Measurements from ENCODE around the gene SND1. TPM values are rescaled to one million over a fixed set of nuclear protein-coding genes. Genes with fewer than 3 reads are reported as not detected.

The SND1 gene
- polyA plus RNA-seq, 3 donors: 46.5 to 97.3 (median 79.8) TPM

- Mint-ChIP-seq H3K27me3 (ENCODE audit: low read depth in 3 of 3) (peaks cover 0 to 2% (median 0%) of the 10 kb centered on the region in 3 donors), H3K36me3 (peaks cover 7 to 13% of the 10 kb centered on the region in 2 donors), H3K9me3 (no peaks in the 10 kb centered on the region), H3K4me1 (peaks cover 40% of the 10 kb centered on the region), H3K4me3 (no peak overlapping the region), H3K27ac (peak overlapping the region in 1 of 7 donors; percentile 54)
- no peaks in the 10 kb centered on the region for H3K36me3 ChIP-seq (replicated peaks in 1 of 2; ENCODE audit: control insufficient read depth in 1 of 2, insufficient read depth in 2 of 2, low read length in 2 of 2)
- H4K20me1 ChIP-seq (ENCODE audit: insufficient read depth, low read length): peaks cover 36% of the 10 kb centered on the region
- no peak overlapping the region for H3K4me3 ChIP-seq (replicated peaks in 1 of 3; ENCODE audit: low read depth in 2 of 3, low read length in 3 of 3)
- H3K4me1 ChIP-seq (ENCODE audit: control insufficient read depth in 1 of 2, insufficient read depth in 2 of 2, low read length in 2 of 2): peaks cover 19 to 21% of the 10 kb centered on the region in 2 donors
- H3K9me3 ChIP-seq (replicated peaks in 1 of 2; ENCODE audit: control insufficient read depth in 1 of 2, insufficient read depth in 1 of 2, low read length in 2 of 2): no peaks in the 10 kb centered on the region
- no peaks in the 10 kb centered on the region for H3K27me3 ChIP-seq (ENCODE audit: control insufficient read depth in 2 of 2, insufficient read depth in 2 of 2, low read length in 2 of 2)
- H3K9ac ChIP-seq (ENCODE audit: insufficient read depth, low read length, poor library complexity, severe bottlenecking): no peak overlapping the region
- DNase-seq: peak in 1 of 3 donors; percentile 1
- H3K79me2 ChIP-seq (ENCODE audit: insufficient read depth, low read length): peaks cover 69% of the 10 kb centered on the region
- no peak overlapping the region for H3K27ac ChIP-seq (ENCODE audit: low read depth in 1 of 2, low read length in 2 of 2)
- intact Hi-C loops (cut with micrococcal nuclease): no loop called here
- H2AFZ ChIP-seq (ENCODE audit: insufficient read depth, low read depth, low read length, poor library complexity, severe bottlenecking): no peak overlapping the region
- TF ChIP-seq CTCF (IDR thresholded peaks at IDR 0.05): no peak
- 93% methylated on average over 4 of the region's 5 CpGs for WGBS (ENCODE audit: insufficient coverage)
- H3K4me2 ChIP-seq (replicated peaks; ENCODE audit: extremely low read depth, low read length, poor library complexity, severe bottlenecking): no peak overlapping the region
Measured at GRCh38 chr7:127822822-127823508, 171.0 kb downstream of the SND1 start.

GRCh38 chr7:127824682-127825081, 172.7 kb downstream of the SND1 start:
- TF ChIP-seq CTCF (IDR thresholded peaks at IDR 0.05): no peak
- H3K4me3 Mint-ChIP-seq: no peak overlapping the region
- Histone ChIP-seq H3K36me3 (replicated peaks in 1 of 2; ENCODE audit: control insufficient read depth in 1 of 2, insufficient read depth in 2 of 2, low read length in 2 of 2) (no peaks in the 10 kb centered on the region), H3K9me3 (replicated peaks in 1 of 2; ENCODE audit: control insufficient read depth in 1 of 2, insufficient read depth in 1 of 2, low read length in 2 of 2) (no peaks in the 10 kb centered on the region), H3K79me2 (ENCODE audit: insufficient read depth, low read length) (peaks cover 52% of the 10 kb centered on the region), H3K4me3 (replicated peaks in 1 of 3; ENCODE audit: low read depth in 2 of 3, low read length in 3 of 3) (no peak overlapping the region), H3K27ac (ENCODE audit: low read depth in 1 of 2, low read length in 2 of 2) (no peak overlapping the region), H3K27me3 (ENCODE audit: control insufficient read depth in 2 of 2, insufficient read depth in 2 of 2, low read length in 2 of 2) (no peaks in the 10 kb centered on the region), H2AFZ (ENCODE audit: insufficient read depth, low read depth, low read length, poor library complexity, severe bottlenecking) (no peak overlapping the region), H3K4me1 (ENCODE audit: control insufficient read depth in 1 of 2, insufficient read depth in 2 of 2, low read length in 2 of 2) (peaks cover 13 to 16% of the 10 kb centered on the region in 2 donors), H3K4me2 (replicated peaks; ENCODE audit: extremely low read depth, low read length, poor library complexity, severe bottlenecking) (no peak overlapping the region), H4K20me1 (ENCODE audit: insufficient read depth, low read length) (peaks cover 26% of the 10 kb centered on the region), H3K9ac (ENCODE audit: insufficient read depth, low read length, poor library complexity, severe bottlenecking) (no peak overlapping the region)
- no peak overlapping the region for H3K27ac Mint-ChIP-seq
- WGBS (ENCODE audit: insufficient coverage): no CpG with 5 or more reads among the region's 1 CpG
- intact Hi-C loops (cut with micrococcal nuclease): no loop called here
- H3K4me1 Mint-ChIP-seq: peaks cover 33% of the 10 kb centered on the region
- H3K27me3 Mint-ChIP-seq (ENCODE audit: low read depth in 3 of 3): no peaks in the 10 kb centered on the region
- no peaks in the 10 kb centered on the region for H3K9me3 Mint-ChIP-seq
- no peak for DNase-seq
- peaks cover 7 to 10% of the 10 kb centered on the region in 2 donors for H3K36me3 Mint-ChIP-seq

Measured in CD14-positive monocyte (primary cell).